ENCODE measurements around the gene PRPF40A.

PRPF40A gene

GRCh38 chr2:152678808-152679207 is 38.5 kb downstream of the PRPF40A start:
- Histone ChIP-seq H3K4me3 (no peak overlapping the region), H3K4me1 (no peaks in the 10 kb centered on the region), H3K9me3 (no peaks in the 10 kb centered on the region), H3K36me3 (peaks cover 51 to 63% (median 51%) of the 10 kb centered on the region in 3 donors), H3K27ac (no peak overlapping the region), H3K27me3 (no peaks in the 10 kb centered on the region)
- TF ChIP-seq, protein P1, sequence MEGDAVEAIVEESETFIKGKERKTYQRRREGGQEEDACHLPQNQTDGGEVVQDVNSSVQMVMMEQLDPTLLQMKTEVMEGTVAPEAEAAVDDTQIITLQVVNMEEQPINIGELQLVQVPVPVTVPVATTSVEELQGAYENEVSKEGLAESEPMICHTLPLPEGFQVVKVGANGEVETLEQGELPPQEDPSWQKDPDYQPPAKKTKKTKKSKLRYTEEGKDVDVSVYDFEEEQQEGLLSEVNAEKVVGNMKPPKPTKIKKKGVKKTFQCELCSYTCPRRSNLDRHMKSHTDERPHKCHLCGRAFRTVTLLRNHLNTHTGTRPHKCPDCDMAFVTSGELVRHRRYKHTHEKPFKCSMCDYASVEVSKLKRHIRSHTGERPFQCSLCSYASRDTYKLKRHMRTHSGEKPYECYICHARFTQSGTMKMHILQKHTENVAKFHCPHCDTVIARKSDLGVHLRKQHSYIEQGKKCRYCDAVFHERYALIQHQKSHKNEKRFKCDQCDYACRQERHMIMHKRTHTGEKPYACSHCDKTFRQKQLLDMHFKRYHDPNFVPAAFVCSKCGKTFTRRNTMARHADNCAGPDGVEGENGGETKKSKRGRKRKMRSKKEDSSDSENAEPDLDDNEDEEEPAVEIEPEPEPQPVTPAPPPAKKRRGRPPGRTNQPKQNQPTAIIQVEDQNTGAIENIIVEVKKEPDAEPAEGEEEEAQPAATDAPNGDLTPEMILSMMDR (IDR thresholded peaks at IDR 0.05) = no peak
- intact Hi-C loops (cut with DNase I; ENCODE audit: low total_unique reads) = no loop called here
- DNase-seq = no peak

DNA sequence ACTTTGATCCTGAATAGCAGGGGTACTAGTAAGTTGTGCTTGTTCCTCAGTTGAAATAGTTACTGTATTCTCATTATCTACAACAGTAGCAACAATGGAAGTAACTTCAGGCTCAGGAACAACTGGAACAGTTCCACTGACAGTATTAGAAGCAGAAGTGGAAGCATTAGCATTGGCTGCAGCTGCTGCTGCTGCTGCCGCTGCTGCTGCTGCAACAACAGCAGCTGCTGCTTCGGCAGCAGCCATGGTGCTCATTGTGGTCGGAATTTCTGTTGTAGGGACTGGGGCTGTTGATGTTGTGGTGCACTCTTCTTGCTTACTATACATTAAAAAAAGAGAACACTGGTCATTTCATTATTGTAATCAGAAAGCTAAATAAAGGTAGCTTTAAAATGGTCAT is 40.8 kb downstream of the PRPF40A start:
- H3K9me3 ChIP-seq = no peaks in the 10 kb centered on the region
- H3K36me3 ChIP-seq = peaks cover 63 to 84% (median 70%) of the 10 kb centered on the region in 3 donors

GRCh38 chr2:152674334-152674733 is 42.9 kb downstream of the PRPF40A start:
- Histone ChIP-seq H3K27ac (no peak overlapping the region), H3K27me3 (no peaks in the 10 kb centered on the region), H3K4me3 (no peak overlapping the region), H3K4me1 (no peaks in the 10 kb centered on the region), H3K36me3 (peaks cover 59 to 86% (median 71%) of the 10 kb centered on the region in 3 donors), H3K9me3 (no peaks in the 10 kb centered on the region)
- intact Hi-C loops (cut with DNase I; ENCODE audit: low total_unique reads) = no loop called here
- TF ChIP-seq, protein P1 (IDR thresholded peaks at IDR 0.05) = no peak
- DNase-seq = no peak

More for the DNA sequence above, 40.8 kb downstream of the PRPF40A start:
- H3K4me3 ChIP-seq = no peak overlapping the region
- intact Hi-C loops (cut with DNase I; ENCODE audit: low total_unique reads) = no loop called here
- no peaks in the 10 kb centered on the region for H3K4me1 ChIP-seq
- no peak overlapping the region for H3K27ac ChIP-seq
- TF ChIP-seq, protein P1 (IDR thresholded peaks at IDR 0.05) = no peak
- no peak for DNase-seq
- H3K27me3 ChIP-seq = no peaks in the 10 kb centered on the region

- H3K27ac ChIP-seq = no peak overlapping the region
- TF ChIP-seq, protein P1 (IDR thresholded peaks at IDR 0.05) = no peak
- intact Hi-C loops (cut with DNase I; ENCODE audit: low total_unique reads) = no loop called here
- no peaks in the 10 kb centered on the region for H3K4me1 ChIP-seq
- H3K9me3 ChIP-seq = no peaks in the 10 kb centered on the region
- H3K27me3 ChIP-seq = no peaks in the 10 kb centered on the region
- peaks cover 62 to 94% (median 83%) of the 10 kb centered on the region in 3 donors for H3K36me3 ChIP-seq
- no peak overlapping the region for H3K4me3 ChIP-seq
- no peak for DNase-seq
Measured at GRCh38 chr2:152664725-152665124, 52.5 kb downstream of the PRPF40A start.

- no peak for DNase-seq
- H3K4me1 ChIP-seq = no peaks in the 10 kb centered on the region
- TF ChIP-seq, protein P1 (IDR thresholded peaks at IDR 0.05) = no peak
- H3K9me3 ChIP-seq = no peaks in the 10 kb centered on the region
- H3K27ac ChIP-seq = no peak overlapping the region
- no peak overlapping the region for H3K4me3 ChIP-seq
- H3K36me3 ChIP-seq = peaks cover 70 to 96% (median 85%) of the 10 kb centered on the region in 3 donors
- intact Hi-C loops (cut with DNase I; ENCODE audit: low total_unique reads) = no loop called here
- H3K27me3 ChIP-seq = no peaks in the 10 kb centered on the region
Measured at GRCh38 chr2:152661076-152661475, 56.2 kb downstream of the PRPF40A start.

- H3K4me3 ChIP-seq = no peak overlapping the region
- TF ChIP-seq, protein P1 (IDR thresholded peaks at IDR 0.05) = no peak
- no peaks in the 10 kb centered on the region for H3K27me3 ChIP-seq
- H3K9me3 ChIP-seq = no peaks in the 10 kb centered on the region
- H3K4me1 ChIP-seq = no peaks in the 10 kb centered on the region
- no peak for DNase-seq
- H3K36me3 ChIP-seq = peaks cover 75 to 86% (median 75%) of the 10 kb centered on the region in 3 donors
- no peak overlapping the region for H3K27ac ChIP-seq
- intact Hi-C loops (cut with DNase I; ENCODE audit: low total_unique reads) = no loop called here
Measured at GRCh38 chr2:152658221-152658620, 59.0 kb downstream of the PRPF40A start.

Measured in tibial artery (tissue), 4 donors.